Thoracic aorta (tissue), 2 donors: ENCODE results near the gene OR4M1. TPM values are rescaled to one million over a fixed set of nuclear protein-coding genes. Genes with fewer than 3 reads are reported as not detected.
"Not testable (repeated sequence)": the region's sequence is repeated elsewhere in the genome, so short reads cannot be mapped to it uniquely, and the experiment has no call there.

ENCODE experiments used
- ATAC-seq: fragments of 150-250 bp; one replicate; pipeline ENCODE4 v1.8.0; 2017; ENCODE audit warnings: low read depth; ENCODE audit not compliant: insufficient number of reproducible peaks, low FRiP score
- DNase-seq: peaks from one replicate; pipeline ENCODE4 v3.0.0-alpha.2; 2020; ENCODE audit warnings: low spot score
- H3K27ac ChIP-seq, 2 donors: fragments of 200-600 bp; sonication (generic); 1 replicate in 1 of 2; 2 replicates in 1 of 2; pipeline ENCODE4 v1.5.1; 2016; ENCODE audit warnings: mild to moderate bottlenecking in 2 of 2, moderate library complexity in 2 of 2
- H3K27me3 ChIP-seq: fragments of 200-600 bp; sonication (generic); replicated peaks from 2 replicates; pipeline ENCODE4 v1.6.0; 2016; ENCODE audit warnings: mild to moderate bottlenecking; ENCODE audit not compliant: insufficient read depth
- H3K36me3 ChIP-seq: fragments of 200-600 bp; sonication (generic); one replicate; pipeline ENCODE4 v1.5.1; 2016
- H3K4me1 ChIP-seq, 2 donors: fragments of 200-600 bp; sonication (generic); 1 replicate in 1 of 2; 2 replicates in 1 of 2; pipeline versions ENCODE4 v1.5.1 to v1.6.0; 2016; ENCODE audit warnings: low read depth in 2 of 2, mild to moderate bottlenecking in 1 of 2; ENCODE audit not compliant: control insufficient read depth in 1 of 2
- H3K4me3 ChIP-seq: fragments of 200-600 bp; sonication (generic); 2 replicates; pipeline ENCODE4 v1.5.1; 2016; ENCODE audit warnings: mild to moderate bottlenecking
- H3K9me3 ChIP-seq: fragments of 200-600 bp; sonication (generic); 2 replicates; pipeline ENCODE4 v1.5.1; 2016
- total RNA-seq, 2 donors: library from RNA; depleted of rRNA; stranded (reverse); fragments of >200 nt; gene quantifications; one replicate each; pipeline versions ENCODE4 v1.1.0 to v1.2.3, GENCODE V29; 2016
- TF ChIP-seq, protein P1 (sequence below): fragments of 200-600 bp; sonication (generic); IDR thresholded peaks from one replicate; pipeline ENCODE4 v1.5.1; 2019; ENCODE audit warnings: antibody characterized with exemption

Gene OR4M1
- total RNA-seq, 2 donors from 2014 or later: not detected

DNA sequence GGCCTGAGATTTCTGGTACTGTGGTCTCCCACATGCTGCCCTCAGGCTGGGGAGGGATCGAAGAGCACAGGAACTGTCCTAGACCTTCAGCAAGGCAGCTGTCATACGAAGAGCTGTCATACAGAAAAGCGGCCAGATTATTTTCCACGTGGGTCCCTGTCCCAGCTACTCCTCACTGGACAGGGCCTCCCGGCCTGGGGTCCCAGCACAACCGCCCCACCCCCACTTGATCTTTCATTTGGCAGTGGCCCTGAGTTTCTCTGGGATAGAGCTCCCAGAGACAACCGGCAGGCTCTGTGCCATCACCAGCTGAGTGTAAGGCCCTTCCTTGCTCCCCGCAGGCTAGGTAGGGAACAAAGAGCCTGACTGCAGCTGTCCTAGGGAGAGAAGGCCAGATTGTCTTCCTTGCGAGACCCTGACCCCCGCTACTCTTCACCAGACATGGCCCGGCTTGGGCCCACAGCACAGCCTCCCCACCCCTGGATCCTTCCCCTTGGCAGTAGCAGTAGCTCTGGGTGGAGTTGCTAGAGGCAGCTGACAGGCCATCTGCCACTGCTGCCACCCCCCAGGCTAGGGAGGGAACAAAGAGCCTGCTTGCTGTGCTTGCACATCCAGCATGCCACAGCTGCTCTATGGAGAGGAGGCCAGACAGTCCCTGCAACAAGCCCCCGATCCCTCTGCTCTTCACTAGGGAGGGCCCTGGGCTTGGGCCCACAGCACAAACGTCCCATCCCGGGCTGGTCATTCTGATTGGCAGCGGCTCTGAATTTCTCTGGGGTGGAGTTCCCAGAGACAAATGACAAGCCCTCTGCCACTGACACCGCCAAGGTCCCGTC is 27.2 kb downstream of the OR4M1 start:
- Histone ChIP-seq H3K36me3 (peaks cover 2% of the 10 kb centered on the region), H3K4me1 (no peaks in the 10 kb centered on the region), H3K27ac (no peak overlapping the region), H3K27me3 (no peaks in the 10 kb centered on the region), H3K9me3 (no peaks in the 10 kb centered on the region), H3K4me3 (no peak overlapping the region)
- no peak for DNase-seq
- ATAC-seq: no peak
- TF ChIP-seq, protein P1, sequence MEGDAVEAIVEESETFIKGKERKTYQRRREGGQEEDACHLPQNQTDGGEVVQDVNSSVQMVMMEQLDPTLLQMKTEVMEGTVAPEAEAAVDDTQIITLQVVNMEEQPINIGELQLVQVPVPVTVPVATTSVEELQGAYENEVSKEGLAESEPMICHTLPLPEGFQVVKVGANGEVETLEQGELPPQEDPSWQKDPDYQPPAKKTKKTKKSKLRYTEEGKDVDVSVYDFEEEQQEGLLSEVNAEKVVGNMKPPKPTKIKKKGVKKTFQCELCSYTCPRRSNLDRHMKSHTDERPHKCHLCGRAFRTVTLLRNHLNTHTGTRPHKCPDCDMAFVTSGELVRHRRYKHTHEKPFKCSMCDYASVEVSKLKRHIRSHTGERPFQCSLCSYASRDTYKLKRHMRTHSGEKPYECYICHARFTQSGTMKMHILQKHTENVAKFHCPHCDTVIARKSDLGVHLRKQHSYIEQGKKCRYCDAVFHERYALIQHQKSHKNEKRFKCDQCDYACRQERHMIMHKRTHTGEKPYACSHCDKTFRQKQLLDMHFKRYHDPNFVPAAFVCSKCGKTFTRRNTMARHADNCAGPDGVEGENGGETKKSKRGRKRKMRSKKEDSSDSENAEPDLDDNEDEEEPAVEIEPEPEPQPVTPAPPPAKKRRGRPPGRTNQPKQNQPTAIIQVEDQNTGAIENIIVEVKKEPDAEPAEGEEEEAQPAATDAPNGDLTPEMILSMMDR: no peak

GRCh38 chr14:19801118-19801464 is 27.8 kb downstream of the OR4M1 start:
- TF ChIP-seq, protein P1: no peak
- no peaks in the 10 kb centered on the region for H3K9me3 ChIP-seq
- ATAC-seq: no peak
- no peak overlapping the region for H3K27ac ChIP-seq
- peaks cover 2% of the 10 kb centered on the region for H3K36me3 ChIP-seq
- DNase-seq: no peak
- no peaks in the 10 kb centered on the region for H3K4me1 ChIP-seq
- H3K27me3 ChIP-seq: no peaks in the 10 kb centered on the region
- no peak overlapping the region for H3K4me3 ChIP-seq

GRCh38 chr14:19803470-19803869 is 30.2 kb downstream of the OR4M1 start, which contains the start of gene OR4N2:
Gene OR4N2 (plus strand): TSS chr14:19803770. CDS start chr14:19827449, 23,679 bp downstream.
- H3K27ac ChIP-seq, DNase-seq, ATAC-seq, H3K4me3 ChIP-seq, H3K9me3 ChIP-seq, H3K4me1 ChIP-seq, H3K36me3 ChIP-seq, H3K27me3 ChIP-seq: not testable (repeated sequence)

GRCh38 chr14:19813171-19813920 is 40.0 kb downstream of the OR4M1 start:
- not testable (repeated sequence) for H3K4me1 ChIP-seq, H3K36me3 ChIP-seq, ATAC-seq, H3K27ac ChIP-seq, DNase-seq, H3K4me3 ChIP-seq, H3K27me3 ChIP-seq, H3K9me3 ChIP-seq

DNA sequence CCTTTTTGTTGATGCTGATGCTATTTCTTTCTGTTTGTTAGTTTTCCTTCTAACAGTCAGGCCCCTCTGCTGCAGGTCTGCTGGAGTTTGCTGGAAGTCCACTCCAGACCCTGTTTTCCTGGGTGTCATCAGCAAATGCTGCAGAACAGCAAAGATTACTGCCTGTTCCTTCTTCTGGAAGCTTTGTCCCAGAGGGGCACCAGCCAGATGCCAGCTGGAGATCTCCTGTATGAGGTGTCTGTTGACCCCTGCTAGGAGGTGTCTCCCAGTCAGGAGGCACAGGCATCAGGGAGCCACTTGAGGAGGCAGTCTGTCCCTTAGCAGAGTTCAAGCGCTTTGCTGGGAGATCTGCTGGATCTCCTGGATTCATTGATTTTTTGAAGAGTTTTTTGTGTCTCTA is 46.6 kb downstream of the OR4M1 start:
- H3K36me3 ChIP-seq, H3K27ac ChIP-seq, H3K4me3 ChIP-seq, DNase-seq, H3K9me3 ChIP-seq, H3K4me1 ChIP-seq, H3K27me3 ChIP-seq, ATAC-seq: not testable (repeated sequence)

- not testable (repeated sequence) for DNase-seq, H3K27ac ChIP-seq, ATAC-seq, H3K4me1 ChIP-seq, H3K4me3 ChIP-seq, H3K27me3 ChIP-seq, H3K9me3 ChIP-seq, H3K36me3 ChIP-seq
These were observed 47.7 kb downstream of the OR4M1 start for GRCh38 chr14:19821016-19821415.

- Histone ChIP-seq H3K4me1 (no peaks in the 10 kb centered on the region), H3K4me3 (no peak overlapping the region), H3K9me3 (no peaks in the 10 kb centered on the region), H3K27ac (no peak overlapping the region), H3K27me3 (no peaks in the 10 kb centered on the region), H3K36me3 (no peaks in the 10 kb centered on the region)
- no peak for ATAC-seq
- DNase-seq: no peak
- TF ChIP-seq, protein P1: no peak
These were observed 49.9 kb downstream of the OR4M1 start for GRCh38 chr14:19823178-19823577.
